NCI-H748 treated with DMSO at 0.1 percent for 48 hours (cell line): ENCODE results near the gene REEP2.
A peak's percentile ranks its signal among the peaks of the same experiment; 100 is the strongest.
"Not testable (repeated sequence)": the region's sequence is repeated elsewhere in the genome, so short reads cannot be mapped to it uniquely, and the experiment has no call there.

Experiments
- DNase-seq: peaks from one replicate; lab custom pipeline; 2025; lab: John Stamatoyannopoulos, UW

Gene REEP2, protein sequence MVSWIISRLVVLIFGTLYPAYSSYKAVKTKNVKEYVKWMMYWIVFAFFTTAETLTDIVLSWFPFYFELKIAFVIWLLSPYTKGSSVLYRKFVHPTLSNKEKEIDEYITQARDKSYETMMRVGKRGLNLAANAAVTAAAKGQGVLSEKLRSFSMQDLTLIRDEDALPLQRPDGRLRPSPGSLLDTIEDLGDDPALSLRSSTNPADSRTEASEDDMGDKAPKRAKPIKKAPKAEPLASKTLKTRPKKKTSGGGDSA

DNA sequence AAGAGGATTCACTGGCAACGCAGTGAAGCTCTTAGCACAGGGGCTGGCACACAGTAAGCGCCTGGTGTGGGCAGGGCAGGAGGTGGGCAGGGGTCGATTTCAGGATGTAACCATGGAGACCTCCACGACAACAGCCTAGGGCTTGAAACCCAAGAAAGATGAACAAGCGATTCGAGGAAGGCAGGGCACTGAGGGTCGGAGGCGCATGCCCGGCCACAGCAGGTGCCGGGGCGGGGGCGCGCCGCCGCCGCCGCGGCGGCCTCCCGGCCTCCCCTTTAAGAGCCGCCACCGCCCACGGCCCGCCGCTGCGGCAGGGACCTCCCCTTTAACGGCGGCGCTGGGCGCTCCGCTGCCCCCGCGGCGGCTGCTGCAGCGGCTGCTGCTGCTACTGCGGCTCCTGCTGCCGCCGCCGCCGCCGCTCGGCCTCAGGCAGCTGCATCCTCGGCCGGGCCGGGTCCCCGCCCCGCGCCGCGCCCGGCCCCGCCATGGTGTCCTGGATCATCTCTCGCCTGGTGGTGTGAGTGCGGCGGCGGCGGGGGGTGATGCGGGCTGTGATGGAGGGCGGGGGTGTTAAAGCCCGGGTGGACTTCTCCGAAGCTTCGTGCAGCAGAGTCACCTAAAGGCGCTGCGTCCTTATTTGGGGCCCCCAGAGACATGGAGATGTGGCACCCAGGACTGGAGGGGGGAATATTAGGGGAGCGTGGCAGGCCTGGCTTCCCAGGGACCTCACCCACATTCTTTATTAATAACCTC lies at the start of gene REEP2:
Gene REEP2 (plus strand): TSS at position 334 of the 753 bp plus-strand sequence. CDS start 152 bp downstream, at position 486.
- peak; percentile 76 for DNase-seq

DNA sequence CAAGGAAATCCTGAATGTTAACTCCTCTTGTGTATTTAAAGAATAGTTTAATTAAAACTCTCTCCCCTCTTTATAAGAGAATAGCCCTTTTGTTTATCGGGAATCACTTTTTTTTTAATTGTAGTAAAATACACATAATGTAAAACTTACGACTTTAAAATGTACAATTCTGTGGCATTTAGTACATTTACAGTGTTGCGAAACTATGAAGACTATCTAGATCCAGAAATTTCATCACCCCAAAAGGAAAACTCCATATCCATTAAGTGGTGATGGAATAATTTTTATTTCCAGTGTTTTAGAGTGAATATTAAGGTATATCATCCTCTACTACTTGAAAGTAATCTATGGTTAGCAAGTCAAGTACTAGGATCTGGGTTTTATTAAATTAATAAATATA lies 49.5 kb upstream of the REEP2 start:
- no peak for DNase-seq

DNA sequence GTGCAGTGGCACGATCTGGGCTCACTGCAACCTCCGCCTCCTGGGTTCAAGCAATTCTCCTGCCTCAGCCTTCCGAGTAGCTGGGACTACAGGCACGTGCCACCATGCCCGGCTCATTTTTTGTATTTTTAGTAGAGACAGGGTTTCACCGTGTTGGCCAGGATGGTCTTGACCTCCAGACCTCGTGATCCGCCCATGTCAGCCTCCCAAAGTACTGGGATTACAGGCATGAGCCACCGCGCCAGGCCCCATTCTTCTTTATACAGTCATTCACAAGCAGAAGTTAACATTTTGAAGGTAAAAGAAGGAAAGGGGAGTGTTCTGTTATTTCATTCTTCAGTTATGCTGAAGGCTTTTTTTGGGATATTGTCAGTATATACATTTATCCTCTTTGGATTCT lies 48.9 kb upstream of the REEP2 start:
- not testable (repeated sequence) for DNase-seq

DNA sequence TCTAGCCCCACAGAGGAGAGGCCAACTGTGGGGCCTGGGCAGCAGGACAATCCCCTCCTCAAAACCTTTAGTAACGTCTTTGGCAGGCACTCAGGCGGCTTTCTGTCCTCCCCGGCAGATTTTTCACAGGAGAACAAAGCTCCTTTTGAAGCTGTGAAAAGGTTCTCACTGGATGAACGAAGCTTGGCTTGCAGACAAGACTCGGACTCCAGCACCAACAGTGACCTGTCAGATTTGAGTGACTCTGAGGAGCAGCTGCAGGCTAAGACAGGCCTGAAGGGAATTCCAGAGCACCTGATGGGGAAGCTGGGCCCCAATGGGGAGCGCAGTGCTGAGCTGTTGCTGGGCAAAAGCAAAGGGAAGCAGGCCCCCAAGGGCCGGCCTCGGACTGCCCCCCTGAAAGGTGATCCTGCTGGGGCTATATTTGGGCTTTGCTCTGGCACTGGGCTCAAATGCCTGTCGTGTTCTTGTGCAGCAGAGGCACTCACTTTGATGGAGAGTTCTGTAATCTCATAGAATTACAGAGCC lies 46.9 kb upstream of the REEP2 start:
- DNase-seq = no peak

DNA sequence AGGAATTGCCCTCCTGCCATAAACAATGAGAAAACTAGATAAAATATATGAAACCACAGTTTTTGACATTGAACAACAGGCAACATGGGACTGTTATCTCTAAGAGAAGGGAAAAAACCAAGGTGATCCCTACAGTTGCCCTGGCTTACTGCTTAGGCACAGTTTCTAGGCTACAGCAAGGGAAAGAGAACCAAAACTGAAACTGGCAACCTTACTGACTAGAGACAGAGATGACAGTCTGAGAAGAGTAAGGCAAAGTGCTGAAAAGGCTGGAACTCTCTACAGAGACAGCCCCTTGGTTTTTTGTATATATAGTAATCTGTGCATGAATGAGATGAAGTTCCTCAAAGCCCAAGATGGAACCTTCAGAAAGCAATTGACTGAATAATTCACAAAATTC lies 36.2 kb upstream of the REEP2 start:
- DNase-seq = no peak

DNA sequence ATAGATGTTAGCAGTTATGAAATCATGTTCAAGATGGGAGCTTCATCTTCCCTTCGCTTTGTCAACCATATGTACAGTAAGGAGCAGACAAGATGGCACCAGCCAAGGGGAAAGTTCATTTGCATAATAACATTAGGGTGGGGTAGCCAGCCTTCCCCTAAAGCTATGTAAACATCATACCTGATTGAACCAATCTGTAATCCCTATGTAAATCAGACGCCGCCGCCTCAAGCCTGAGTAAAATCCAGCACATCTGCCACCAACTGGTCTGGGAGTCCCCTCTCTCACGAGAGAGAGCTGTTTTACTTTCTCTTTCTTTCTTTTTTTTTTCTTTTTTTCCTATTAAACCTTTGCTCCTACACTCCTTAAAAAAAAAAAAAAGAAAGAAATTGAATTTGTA lies 30.8 kb upstream of the REEP2 start:
- DNase-seq = peak; percentile 3

DNA sequence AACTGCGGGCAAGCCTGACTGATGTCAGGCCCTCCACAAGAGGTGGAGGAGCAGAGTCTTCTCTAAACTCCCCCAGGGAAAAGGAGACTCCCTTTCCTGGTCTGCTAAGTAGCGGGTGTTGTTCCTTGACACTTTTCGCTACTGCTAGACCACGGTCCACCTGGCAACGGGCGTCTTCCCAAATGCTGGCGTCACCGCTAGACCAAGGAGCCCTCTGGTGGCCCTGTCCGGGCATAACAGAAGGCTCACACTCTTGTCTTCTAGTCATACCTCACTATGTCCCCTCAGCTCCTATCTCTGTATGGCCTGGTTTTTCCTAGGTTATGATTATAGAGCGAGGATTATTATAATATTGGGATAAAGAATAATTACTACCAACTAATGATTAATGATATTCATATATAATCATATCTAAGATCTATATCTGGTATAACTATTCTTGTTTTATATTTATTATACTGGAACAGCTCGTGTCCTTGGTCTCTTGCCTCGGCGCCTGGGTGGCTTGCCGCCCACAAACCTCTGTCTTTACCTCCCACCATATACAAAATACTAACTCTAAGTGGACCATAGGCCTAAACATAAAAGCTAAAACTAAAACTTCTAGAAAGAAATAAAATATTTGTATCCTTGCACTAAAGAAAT lies 27.7 kb upstream of the REEP2 start:
- DNase-seq = not testable (repeated sequence)

DNA sequence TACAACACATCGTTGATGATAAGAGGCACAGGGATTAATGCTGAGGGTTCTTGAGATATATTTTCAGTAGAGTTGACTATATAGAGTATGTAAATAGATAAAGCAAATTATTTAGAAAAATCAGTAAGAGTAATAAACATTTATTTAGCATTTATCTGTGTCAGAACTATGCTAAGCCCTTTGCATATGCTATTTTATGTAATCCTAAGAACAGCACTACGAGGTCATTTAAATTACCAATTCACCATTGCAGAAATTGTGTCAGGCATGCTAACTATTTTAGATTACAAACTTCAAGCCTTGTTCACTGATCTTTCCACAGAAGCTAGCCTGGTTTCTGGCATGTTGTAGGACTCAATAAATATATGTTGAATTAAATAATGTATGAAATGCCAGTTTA lies 20.4 kb upstream of the REEP2 start:
- no peak for DNase-seq

DNA sequence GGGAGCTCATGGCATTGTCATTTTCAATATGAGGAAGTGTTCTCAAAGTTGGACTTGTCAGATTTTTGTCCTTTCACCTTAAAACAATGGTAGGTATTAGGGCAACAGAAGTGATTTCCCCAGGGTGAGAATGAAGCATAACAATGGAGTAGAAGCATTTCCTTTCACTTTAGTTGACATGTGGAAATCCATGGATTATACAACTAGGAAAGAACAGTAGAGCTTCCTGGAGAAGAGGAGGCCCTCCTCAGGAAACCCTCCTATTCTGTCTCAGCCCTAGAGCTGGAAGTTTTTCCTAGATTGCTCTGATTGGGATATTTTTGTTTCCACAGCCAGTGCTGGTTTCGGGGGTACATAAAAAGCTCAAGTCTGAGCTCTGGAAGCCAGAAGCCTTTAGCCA lies 13.8 kb upstream of the REEP2 start:
- no peak for DNase-seq

DNA sequence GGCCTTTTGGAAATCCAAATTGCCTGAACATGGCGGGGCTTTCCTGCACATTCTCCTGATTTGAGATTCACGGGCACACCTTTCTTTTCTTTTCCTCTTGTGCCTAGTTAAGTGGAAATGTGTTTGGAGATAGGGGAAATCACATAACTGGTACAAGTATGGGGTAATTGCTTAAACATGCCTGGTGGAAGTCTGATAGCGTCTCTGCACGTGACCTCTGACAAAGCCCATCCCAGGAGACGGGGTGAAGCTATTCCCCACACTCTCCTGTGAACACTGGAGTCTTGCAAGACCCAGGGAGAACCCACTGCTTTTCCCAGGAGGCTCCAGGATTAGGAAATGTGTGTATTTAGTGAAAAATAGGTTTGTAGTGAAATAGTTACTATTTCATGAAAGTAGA lies 2.9 kb upstream of the REEP2 start:
- DNase-seq = no peak

DNA sequence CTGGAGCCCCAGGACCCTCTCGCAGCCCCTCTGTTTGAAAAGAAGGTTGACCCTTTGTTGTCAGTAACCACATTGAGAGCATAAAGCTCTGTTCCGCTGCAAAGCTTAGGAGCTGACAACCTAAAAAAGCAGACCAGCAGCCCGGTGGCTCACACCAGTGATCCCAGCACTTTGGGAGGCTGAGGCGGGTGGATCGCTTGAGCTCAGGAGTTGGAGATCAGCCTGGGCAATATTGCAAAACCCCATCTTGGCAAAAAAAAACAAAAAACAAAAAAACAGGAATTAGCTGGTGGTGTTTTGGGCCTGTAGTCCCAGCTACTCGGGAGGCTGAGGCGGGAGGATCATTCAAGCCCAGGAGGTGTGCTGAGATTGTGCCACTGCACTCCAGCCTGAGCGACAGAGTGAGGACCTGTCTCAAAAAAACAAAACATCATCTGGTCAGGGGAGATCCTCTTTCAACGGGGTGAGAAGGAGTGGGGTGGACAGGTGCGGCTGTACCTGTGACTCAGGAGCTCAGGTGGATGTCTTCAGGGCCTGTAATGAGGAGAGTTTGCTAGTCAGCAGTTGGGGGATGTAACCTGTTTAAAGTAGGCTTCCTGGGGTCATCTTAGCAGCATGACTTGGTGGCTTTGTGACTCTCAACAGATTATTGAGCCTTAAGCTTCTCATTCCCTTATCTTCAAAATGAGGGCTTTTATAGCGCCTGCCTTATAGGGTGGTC lies 694 bp upstream of the REEP2 start:
- no peak for DNase-seq

DNA sequence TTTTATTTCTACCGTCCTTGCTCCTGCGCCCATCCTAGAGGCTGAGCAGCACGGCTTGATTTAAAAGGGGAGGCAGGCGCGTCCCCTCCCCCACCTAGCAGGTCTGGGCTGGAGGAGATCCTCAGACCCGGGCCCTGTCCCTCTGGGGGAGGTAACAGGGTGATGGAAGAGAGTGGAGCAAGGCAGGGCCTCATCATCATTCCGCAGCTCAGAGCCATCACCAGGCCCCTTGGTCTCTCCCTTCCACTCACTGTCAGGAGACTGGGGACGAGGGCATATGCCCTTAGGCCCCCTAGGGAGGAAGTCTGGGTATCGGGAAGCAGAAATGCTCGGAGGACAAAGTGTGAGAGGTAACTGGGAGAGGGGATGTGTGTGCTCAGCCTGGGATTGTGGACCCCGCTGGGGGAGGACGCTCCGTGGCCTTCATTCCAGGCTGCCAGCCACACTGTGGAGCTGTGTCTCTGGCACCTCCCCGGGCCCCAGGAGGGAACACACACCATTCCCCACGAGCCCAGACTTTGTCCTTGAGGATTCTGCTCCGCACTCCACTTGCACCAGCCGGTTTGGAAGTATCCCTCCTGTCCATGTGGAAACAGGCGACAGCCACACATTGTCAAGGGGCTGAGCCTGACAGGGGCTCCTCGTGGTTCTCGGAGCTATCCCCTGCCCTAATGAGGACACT lies 761 bp downstream of the REEP2 start:
- DNase-seq = peak; percentile 29

DNA sequence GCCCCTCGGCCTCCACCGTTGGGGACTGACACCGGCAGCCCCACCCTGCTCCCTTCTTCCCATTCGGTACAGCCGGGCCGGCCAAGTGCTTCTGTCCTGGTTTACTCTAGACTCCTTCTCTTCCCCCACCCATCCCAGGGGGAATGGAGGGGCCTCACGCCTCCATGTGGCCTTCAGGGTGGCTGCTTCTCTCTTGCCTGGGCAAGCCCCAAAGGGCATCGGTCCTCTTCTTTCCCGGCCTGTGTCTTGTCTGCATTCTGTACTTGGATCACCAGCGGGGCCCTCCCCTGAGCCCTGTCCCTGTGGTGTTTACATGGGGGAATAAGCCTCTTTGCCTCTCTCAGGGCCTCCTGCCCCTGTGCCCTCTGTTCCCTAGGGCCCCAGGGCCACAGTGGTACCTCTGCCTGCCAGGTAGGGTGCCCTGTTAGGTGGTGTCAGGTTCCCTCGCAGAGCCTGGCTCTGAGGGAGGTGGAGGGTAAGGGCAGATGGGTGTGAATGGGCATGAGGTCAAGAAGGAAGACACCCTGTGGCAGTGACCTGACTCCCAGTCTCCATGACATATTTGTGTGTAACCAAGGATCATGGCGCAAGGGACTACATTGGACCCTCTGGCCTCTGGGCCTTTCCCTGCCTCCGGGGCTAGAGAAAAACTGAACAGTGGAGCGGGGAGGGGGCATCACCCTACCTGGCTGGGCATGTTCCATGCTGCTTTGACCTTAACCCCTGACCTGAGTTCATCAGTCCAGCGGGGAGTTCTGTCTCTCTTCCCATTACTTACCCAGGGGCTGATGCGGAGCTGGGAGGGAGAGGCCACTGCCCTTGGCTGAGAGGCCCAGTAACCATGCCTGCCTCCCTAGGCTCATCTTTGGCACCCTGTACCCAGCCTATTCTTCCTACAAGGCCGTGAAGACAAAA lies 1.6 kb downstream of the REEP2 start:
- DNase-seq = no peak

DNA sequence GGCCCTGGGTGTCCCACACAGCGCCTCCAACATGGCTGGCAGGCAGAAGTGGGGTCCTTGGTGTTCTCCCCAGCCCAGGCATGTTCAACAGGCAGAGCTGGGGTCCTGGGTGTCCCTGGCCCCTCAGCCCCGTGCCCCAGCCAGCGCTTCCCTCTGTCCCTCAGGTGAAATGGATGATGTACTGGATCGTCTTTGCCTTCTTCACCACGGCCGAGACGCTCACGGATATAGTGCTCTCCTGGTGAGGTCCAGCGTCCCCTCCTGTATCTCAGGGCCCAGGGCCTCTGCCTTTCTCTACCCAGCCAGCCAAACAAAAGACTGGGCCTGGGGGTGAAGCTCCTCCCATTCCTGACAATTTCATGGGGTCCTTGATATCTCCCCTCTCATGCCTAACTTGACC lies 2.4 kb downstream of the REEP2 start:
- no peak for DNase-seq

DNA sequence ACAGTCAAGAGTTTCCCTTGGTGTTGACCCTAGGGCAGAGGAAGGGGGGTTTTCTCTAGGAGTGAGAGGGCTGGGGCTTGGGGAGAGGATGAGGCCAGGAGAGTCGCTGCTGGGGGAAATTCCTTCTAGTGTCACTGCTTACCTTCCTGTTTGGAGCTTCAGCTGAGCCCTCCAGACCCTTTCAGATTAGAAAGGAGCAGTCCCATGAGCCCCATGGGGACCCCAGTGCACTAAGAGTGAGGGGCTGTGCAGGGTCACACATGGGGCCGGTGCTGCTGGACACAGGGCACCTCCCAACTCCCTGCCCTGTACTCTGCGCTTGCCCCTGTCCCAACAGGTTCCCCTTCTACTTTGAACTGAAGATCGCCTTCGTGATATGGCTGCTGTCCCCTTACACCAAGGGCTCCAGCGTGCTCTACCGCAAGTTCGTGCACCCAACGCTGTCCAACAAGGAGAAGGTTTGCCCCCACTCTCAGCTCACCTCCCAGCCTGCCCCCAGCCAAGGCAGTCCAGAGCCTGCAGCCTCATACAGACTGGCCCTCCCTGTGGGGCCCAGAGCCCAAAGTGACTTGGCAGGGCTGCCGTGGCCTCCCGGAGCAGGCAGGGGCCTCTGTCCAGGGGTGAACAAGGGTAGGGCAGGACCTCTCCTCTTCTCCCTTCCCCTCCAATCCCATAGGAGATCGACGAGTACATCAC lies 5.4 kb downstream of the REEP2 start:
- no peak for DNase-seq

DNA sequence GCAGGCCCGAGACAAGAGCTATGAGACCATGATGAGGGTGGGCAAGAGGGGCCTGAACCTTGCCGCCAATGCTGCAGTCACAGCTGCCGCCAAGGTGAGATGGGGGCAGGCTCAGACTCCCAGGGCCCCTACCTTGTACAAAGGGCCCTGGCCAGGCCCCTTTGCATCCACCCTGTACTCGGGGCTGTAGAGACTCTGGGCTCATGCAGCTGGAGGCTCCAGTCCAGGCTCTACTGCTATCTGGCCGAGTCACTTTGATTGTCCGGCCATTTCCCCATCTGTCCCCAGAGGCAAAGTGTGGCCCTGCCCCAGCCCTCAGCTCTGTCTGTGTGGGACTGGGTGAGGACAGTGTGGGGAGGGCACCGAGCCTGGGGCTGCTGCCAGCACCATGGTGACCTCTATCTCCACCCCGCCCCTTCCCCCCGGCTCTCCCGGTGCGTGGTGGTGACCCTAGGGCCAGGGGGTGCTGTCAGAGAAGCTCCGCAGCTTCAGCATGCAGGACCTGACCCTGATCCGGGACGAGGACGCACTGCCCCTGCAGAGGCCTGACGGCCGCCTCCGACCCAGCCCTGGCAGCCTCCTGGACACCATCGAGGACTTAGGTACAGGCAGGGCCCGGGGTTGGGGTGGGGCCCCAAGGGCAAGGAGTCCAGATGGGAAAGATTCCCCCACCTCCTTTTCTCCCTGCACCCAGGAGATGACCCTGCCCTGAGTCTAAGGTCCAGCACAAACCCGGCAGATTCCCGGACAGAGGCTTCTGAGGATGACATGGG lies 6.1 kb downstream of the REEP2 start:
- no peak for DNase-seq

DNA sequence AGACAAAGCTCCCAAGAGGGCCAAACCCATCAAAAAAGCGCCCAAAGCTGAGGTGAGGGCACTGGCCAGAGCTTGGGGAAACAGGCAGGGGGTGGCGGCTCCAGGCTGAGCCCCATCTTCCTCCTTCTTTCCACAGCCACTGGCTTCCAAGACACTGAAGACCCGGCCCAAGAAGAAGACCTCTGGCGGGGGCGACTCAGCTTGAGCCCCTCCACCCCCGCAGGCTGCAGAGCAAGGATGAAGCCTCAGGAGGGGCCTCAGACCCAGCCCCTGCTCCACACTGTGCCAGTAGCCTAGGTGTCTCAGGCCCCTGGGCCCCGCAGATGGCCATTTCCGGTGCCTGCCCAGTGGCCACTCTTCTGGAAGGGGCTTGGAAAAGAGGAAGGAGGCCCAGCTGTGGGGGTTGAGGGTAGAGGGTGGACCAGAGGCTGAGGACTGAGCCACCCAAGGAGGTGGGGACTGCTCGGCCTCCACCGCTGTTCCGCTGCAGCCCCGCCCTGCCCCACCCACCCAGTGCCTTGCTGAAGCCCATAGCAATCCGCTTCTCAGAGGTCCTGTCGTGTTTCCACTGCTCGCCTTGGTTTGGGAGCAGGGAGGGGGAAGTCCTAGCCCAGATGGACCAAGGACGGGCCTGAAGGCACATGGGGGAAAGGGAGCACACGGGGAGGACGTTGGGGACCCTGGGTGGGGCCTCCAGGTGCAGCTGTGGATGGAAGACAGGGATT lies 6.9 kb downstream of the REEP2 start:
- DNase-seq = no peak

DNA sequence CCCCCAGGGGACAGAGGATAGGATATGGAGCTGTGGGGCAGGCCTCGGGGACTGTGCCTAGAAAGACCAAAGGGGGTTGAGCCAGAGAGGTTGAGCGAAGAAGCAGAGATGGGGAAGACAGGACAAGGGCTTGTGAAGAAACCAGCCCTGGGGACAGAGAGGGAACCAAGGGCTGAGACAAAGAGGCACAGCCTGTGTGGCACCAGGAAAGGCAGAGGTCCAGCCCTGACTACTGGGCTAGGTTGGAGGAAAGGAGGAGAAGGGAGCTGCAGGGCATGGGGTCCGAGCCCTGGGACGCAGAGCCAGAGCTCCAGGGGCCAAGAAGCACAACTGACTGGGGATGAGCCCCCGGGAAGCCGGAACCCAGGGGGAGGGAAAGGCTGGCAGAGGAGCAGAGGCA lies 9.2 kb downstream of the REEP2 start:
- DNase-seq = no peak
